ENCODE measurements around the gene SLC28A3.
"Not testable (repeated sequence)": the region's sequence is repeated elsewhere in the genome, so short reads cannot be mapped to it uniquely, and the experiment has no call there.

The SLC28A3 gene

GRCh38 chr9:84368601-84369000 is 28.0 kb upstream of the SLC28A3 start:
- no peak overlapping the region for H3K4me3 ChIP-seq (ENCODE audit: low read depth, low read length)
- no peak for TF ChIP-seq CTCF (IDR thresholded peaks at IDR 0.05; ENCODE audit: borderline replicate concordance, insufficient read depth, low read depth, low read length)

GRCh38 chr9:84367726-84368125 is 27.2 kb upstream of the SLC28A3 start:
- H3K4me3 ChIP-seq (ENCODE audit: low read depth, low read length) = not testable (repeated sequence)

GRCh38 chr9:84366683-84367082 is 26.1 kb upstream of the SLC28A3 start:
- H3K4me3 ChIP-seq (ENCODE audit: low read depth, low read length) = no peak overlapping the region
- no peak for TF ChIP-seq CTCF (IDR thresholded peaks at IDR 0.05; ENCODE audit: borderline replicate concordance, insufficient read depth, low read depth, low read length)

GRCh38 chr9:84364894-84365490 is 24.4 kb upstream of the SLC28A3 start:
- H3K4me3 ChIP-seq (ENCODE audit: low read depth, low read length) = not testable (repeated sequence)

- TF ChIP-seq CTCF (IDR thresholded peaks at IDR 0.05; ENCODE audit: borderline replicate concordance, insufficient read depth, low read depth, low read length) = no peak
Observed at GRCh38 chr9:84361645-84362044, 21.1 kb upstream of the SLC28A3 start.

GRCh38 chr9:84357275-84357674 is 16.7 kb upstream of the SLC28A3 start:
- H3K4me3 ChIP-seq (ENCODE audit: low read depth, low read length) = no peak overlapping the region
- no peak for TF ChIP-seq CTCF (IDR thresholded peaks at IDR 0.05; ENCODE audit: borderline replicate concordance, insufficient read depth, low read depth, low read length)

More at GRCh38 chr9:84361645-84362044, 21.1 kb upstream of the SLC28A3 start:
- no peak overlapping the region for H3K4me3 ChIP-seq (ENCODE audit: low read depth, low read length)

GRCh38 chr9:84354035-84354434 is 13.5 kb upstream of the SLC28A3 start:
- H3K4me3 ChIP-seq (ENCODE audit: low read depth, low read length) = no peak overlapping the region
- TF ChIP-seq CTCF (IDR thresholded peaks at IDR 0.05; ENCODE audit: borderline replicate concordance, insufficient read depth, low read depth, low read length) = no peak

GRCh38 chr9:84349671-84350070 is 9.1 kb upstream of the SLC28A3 start:
- no peak for TF ChIP-seq CTCF (IDR thresholded peaks at IDR 0.05; ENCODE audit: borderline replicate concordance, insufficient read depth, low read depth, low read length)

More at GRCh38 chr9:84349671-84350070, 9.1 kb upstream of the SLC28A3 start:
- no peak overlapping the region for H3K4me3 ChIP-seq (ENCODE audit: low read depth, low read length)
